ENCODE measurements around the gene PRDM7. TPM values are rescaled to one million over a fixed set of nuclear protein-coding genes. Genes with fewer than 3 reads are reported as not detected.
"Not testable (repeated sequence)": the region's sequence is repeated elsewhere in the genome, so short reads cannot be mapped to it uniquely, and the experiment has no call there.

PRDM7 gene
- total RNA-seq, 1 donor from 2014 or later = not detected

DNA sequence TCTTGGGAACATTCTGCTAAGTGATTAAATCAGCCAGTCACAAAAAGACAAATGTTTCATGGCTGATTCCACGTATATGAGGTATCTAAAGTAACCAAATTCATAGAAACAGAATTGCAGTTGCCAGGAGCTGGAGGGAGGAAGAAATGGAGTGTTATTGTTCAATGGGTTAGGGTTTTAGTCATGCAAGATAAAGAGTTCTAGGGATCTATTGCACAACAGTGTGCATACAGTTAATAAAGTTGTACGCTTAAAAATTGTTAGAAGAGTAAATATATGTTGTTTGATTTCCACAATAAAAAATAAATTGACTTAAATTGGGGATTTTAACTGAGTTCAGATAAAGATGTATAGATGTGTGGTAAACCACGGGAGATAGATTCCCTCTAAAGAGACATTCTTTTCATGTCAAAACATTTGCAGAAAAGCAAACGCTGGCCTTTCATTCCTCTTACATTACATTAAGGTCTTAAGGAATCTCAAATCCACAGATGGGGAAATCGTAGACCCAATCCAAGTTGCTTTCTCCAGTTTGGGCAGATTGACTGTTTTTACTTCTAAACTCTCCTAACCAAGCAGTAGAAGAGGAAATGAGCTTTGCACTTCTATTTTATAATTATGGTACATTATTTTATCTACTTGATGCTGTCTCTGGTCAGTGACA lies 4.6 kb downstream of the PRDM7 start:
- DNase-seq (ENCODE audit: extremely low read depth, low read depth, low spot score) = no peak

DNA sequence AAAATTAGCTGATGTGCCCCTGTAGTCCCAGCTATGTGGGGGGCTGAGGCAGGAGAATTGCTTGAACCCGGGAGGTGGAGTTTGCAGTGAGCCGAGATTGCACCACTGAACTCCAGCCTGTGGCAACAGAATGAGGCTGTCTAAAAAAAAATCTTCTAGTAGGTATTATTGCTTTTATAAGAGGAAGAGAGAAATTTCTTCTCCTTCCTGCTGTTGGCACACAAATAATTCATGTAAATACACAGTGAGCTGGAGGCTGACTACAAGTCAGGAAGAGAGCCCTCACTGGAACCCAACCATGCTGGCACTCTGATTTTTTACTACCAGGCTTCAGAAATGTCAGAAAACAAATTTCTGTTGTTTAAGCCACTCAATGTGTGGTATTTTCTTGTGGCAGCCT lies 6.7 kb downstream of the PRDM7 start:
- no peak for DNase-seq (ENCODE audit: extremely low read depth, low read depth, low spot score)

DNA sequence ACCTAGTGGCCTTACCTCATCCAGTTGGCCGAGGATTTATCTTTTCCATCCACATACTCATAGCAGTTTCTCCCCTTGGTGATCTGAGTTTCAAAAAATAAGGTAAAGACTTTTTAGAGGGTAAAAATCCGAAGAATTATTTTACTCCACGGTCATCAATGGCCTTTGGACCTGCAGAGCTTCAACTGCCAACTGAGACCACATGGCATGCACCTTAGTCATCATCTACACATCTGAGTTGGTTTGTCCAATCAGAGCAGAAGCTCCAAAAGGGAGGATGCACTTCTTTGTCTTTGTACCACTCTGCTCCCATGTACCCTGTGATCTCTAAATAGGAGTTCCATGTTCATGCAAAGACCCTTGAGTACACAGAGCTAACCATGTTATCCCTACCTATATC lies 15.7 kb downstream of the PRDM7 start:
- DNase-seq (ENCODE audit: extremely low read depth, low read depth, low spot score) = no peak

DNA sequence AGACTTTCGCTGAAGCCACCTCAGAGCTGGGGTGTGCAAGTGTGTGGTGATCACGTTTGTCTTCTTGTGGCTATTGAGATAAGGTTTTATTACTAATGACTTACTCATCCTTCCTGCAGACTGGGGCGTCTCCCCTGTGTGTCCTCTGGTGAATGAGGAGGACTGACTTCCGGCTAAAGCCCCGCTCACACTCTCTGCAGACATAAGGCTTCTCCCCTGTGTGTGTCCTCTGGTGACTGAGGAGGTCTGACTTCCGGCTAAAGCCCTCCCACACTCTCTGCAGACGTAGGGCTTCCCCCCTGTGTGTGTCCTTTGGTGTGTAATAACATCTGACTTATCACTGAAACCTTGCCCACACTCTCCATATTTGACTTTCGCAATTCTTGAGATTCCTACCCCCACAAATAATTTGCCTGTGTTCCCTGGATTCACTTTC lies 19.4 kb downstream of the PRDM7 start:
- no peak for DNase-seq (ENCODE audit: extremely low read depth, low read depth, low spot score)

DNA sequence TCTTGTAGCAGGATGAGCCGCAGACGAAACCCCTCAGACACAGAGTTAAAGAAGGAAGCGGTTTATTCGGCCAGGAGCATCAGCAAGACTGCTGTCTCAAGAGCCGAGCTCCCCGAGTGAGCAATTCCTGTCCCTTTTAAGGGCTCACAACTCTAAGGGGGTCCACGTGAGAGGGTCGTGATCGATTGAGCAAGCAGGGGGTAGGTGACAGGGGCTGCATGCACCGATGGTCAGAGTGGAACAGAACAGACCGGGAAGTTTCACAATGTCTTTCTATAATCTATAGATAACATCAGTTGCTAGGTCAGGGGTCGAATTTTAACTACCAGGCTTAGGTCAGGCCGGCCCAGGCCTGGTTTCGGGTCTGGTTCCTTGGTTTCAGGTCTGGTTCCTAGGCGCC lies 20.6 kb downstream of the PRDM7 start:
- DNase-seq (ENCODE audit: extremely low read depth, low read depth, low spot score) = not testable (repeated sequence)

DNA sequence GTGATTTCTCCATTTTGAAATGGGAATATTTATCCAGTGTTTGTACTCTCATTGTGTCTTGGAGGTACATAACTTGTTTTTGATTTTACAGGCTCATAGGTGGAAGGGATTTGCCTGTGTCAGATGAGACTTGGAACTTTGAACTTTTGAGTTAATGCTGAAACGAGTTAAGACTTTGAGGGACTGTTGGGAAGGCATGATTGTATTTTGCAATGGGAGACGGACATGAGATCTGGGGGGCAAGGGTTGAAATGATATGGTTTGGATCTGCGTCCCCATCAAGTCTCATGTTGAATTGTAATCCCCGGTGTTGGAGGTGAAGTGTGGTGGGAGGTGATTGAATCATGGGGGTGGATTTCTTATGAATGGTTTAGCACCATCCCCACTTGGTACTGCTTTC lies 21.8 kb downstream of the PRDM7 start:
- no peak for DNase-seq (ENCODE audit: extremely low read depth, low read depth, low spot score)

DNA sequence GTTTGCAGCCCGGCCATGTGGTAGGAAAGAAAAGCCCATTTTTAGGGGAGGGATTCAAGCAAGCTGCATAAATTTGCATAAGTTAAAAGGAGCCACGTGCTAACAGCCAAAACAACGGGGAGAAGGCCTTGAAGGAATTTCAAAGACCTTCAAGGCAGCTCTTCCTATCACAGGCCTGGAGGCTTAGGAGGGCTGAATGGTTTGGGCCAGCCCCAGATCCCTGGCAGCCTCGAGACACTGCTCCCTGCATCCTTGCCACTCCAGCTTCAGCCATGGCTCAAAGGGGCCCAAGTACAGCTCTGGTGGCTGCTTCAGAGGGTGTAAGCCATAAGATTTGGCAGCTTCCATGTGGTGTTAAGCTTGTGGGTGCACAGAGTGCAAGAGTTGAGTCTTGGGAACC lies 22.6 kb downstream of the PRDM7 start:
- no peak for DNase-seq (ENCODE audit: extremely low read depth, low read depth, low spot score)

DNA sequence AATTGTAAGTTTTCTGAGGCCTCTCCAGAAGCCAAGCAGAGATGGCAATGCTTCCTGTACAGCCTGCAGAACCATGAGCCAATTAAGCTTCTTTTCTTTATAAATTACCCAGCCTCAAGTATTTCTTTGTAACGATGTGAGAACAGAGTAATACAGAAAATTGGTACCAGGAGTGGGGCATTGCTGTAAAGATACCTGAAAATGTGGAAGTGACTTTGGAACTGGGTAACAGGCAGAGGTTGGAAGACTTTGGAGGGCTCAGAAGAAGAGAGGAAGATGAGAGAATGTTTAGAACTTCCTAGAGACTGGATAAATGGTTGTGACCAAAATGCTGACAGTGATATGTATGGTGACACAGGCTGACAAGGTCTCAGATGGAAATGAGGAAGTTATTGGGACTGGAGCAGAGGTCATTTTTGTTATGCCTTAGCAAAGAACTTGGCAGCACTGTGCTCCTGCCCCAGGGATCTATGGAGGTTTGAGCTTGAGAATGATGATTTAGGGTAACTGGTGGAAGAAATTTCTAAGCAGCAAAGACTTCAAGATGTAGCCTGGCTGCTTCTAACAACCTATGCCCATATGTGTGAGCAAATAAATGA lies 23.1 kb downstream of the PRDM7 start:
- DNase-seq (ENCODE audit: extremely low read depth, low read depth, low spot score) = no peak

DNA sequence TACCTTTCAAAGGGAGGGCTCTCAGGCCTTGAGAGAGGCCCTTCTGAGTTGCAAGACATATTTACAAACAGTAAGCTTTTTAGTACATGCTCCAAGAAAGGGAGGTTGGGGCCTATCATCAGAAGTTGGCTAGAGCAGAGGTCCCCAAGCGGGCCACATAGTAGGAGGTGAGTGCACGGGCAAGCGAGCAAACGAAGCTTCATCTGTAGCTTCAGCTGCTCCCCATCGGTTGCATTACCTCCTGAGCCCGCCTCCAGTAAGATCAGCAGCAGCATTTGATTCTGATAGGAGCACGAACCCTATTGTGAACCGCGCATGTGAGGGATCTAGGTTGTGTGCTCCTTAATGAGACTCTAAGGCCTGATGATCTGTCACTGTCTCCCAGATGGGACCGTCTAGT lies 26.2 kb downstream of the PRDM7 start:
- DNase-seq (ENCODE audit: extremely low read depth, low read depth, low spot score) = no peak

DNA sequence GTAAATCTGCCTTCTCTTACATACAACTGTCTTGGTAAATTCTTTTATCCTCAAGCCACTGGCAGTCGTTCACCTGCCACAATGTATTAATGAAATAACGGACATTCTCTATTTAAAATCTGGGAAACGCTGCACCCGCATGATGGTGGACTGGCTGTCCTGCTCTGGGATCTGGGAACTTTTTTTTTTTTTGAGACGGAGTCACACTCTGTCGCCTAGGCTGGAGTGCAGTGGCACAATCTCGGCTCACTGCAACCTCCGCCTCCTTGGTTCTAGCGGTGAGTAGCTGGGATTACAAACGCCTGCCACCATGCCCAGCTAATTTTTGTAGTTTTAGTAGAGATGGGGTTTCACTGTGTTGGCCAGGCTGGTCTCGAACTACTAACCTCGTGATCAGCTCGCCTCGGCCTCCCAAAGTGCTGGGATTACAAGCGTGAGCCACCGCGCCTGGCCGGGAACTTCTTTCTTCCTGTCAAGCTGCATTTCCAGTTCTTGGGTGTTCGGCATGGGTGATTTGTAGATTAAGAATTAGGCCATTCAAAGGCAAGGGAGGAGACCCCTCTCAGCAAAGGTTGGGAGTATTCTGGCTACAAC lies 28.3 kb downstream of the PRDM7 start:
- DNase-seq (ENCODE audit: extremely low read depth, low read depth, low spot score) = no peak

DNA sequence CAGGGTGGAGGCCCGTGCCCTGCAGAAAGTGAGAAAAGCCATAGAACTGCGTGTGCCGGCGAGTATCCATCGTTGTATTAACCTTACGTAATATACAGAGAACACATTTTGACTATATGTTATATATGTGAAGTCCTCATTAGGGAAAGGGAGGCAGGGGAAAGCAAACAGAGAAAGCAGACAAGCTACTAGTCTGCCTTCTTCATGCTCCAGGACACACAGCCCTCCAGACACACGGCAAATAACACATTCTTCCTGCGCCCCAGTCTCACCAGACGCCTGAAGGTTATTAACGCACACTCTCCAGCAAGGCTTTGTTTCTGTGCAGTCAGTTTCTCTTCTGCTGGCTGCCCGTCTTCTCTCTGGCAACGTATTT lies 28.8 kb downstream of the PRDM7 start:
- no peak for DNase-seq (ENCODE audit: extremely low read depth, low read depth, low spot score)

DNA sequence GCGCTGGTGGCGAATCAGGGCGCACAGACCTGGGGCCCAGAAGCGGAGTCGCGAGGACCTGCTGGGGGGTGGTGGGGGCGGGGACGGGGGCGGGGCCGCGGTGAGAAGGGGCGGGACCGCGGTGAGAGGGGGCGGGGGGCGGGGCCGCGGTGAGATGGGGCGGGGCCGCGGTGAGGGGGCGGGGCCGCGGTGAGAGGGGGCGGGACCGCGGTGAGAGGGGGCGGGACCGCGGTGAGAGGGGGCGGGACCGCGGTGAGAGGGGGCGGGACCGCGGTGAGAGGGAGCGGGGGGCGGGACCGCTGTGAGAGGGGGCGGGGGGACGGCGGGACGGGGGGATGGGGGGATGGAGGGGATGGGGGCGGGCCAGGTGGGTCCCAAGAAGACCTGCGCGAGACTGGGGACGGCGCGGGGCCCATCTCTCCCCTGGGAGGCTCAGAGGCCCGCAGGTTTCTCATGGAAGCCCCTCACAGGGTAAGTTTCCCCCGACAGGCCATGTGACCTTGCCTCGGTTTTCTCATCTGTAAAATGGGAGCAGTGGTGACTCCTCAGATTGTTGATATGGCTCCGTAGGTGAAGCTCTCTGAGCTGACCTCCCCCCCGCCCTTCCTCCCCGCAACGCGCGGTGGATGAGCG lies 29.3 kb downstream of the PRDM7 start:
- no peak for DNase-seq (ENCODE audit: extremely low read depth, low read depth, low spot score)

DNA sequence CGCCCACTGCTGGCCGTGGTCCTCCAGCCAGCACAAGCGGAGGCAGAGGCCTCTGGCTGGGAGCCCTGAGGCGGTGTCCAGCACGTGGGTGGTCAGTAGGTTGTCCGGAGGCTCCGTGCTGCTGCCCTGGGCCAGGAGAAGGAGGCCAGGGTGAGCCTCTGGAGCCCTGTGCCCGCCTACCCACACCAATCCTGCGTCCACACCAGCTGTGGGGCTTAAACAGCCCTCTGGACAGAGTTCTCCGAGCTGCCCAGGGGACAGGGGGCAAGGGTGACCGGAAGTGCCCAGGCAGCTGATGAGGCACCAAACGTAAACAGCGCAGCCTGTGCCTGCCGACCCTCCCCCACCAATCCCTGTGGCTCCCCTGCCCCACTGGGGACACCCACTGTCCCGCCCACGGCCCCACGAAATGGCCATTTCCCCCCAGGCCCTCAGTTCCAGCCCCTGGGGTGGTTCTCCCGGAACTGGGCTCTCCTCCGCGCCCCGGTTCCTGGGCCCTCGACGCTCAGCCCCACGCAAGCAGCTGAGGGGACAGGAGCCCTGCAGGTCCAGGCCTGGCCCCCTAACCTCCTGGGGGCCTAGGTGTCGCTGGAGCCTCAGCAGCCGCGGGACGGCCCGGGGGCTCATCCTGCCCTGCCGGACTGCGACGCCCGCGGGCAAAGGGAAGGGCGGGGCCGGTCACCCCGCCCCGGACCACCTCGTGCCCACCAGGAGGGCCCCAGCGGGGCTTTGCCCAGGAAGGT lies 30.0 kb downstream of the PRDM7 start:
- no peak for DNase-seq (ENCODE audit: extremely low read depth, low read depth, low spot score)

DNA sequence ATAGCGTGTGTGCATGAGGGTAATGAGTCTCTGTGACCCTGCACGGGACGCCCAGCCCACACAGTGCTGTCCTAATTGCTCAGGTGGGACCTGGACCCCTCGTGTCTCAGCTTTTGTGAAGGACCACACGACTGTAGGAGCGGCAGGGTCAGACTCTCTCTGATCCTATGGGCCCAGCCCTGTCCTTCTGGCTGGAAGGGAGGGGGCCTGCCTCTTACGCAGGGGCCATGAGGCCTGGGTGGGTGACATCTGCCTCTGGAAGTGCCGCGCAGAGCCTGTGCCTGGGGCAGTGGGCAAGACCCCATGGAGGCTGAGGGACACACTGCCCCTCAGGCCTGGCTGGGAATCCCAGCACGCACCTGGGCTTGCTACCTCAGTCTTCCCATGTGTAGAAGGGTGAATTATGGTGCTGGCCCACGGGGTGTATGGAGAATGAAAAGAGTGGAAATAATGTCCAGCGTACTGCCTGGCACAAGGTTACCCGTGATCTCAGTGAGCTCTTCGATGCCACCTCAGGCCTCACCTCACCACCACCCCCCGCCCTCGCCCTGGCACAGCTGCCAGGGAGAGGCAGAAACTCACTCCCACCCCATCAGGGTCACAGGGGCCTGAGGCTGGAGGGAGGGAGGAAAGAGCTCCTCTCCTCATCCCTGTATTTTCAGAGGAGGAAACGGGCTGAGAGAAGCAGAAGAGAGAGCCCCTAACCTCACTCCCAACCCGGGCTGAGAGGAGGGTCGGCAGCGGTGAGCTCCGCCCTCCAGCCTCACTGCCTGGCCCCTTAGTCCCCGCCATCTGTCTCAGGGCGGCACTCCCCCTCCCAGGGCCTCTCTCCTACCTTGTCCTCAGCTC lies 30.8 kb downstream of the PRDM7 start:
- no peak for DNase-seq (ENCODE audit: extremely low read depth, low read depth, low spot score)

DNA sequence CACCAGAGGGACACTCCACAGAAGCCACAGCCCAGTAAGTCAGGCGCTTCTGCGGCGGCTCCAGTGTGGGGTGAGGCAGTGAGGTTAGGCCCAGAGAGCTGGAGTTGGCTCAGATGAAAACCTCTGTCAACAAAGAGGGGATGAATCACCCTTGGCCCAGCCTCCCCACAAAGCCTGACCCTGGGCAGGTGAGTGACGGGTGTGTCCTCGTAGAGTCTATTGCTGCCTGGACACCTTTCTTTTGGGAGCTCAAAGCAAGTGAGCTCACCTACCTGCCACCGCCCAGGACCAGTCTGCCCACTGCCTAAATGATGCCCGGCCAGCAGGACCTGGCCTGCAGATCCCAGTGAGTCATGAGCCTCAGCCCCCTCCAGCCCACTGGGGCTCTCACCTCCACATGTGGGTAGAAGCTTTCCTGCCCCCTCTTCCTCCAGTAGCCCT lies 33.0 kb downstream of the PRDM7 start:
- no peak for DNase-seq (ENCODE audit: extremely low read depth, low read depth, low spot score)

DNA sequence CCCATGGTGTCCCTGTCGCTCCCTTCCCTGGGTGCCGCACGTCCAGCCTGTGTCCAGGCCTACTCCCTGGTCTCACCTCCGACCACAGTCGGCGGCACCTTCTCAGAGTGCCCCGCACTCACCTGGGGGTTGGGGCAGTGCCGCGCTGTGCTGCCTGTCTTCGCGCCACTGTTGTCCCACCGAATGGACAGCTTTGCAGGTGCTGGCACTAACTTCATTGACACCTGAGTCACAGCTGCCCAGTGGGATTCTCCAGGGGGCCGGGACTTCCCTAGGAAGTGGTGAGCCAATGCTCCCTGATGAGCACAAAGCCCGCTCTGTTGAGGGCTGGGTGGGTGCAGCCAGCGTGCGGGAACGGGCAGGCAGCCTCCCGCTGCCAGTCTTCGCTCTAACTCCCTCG lies 33.6 kb downstream of the PRDM7 start:
- no peak for DNase-seq (ENCODE audit: extremely low read depth, low read depth, low spot score)

DNA sequence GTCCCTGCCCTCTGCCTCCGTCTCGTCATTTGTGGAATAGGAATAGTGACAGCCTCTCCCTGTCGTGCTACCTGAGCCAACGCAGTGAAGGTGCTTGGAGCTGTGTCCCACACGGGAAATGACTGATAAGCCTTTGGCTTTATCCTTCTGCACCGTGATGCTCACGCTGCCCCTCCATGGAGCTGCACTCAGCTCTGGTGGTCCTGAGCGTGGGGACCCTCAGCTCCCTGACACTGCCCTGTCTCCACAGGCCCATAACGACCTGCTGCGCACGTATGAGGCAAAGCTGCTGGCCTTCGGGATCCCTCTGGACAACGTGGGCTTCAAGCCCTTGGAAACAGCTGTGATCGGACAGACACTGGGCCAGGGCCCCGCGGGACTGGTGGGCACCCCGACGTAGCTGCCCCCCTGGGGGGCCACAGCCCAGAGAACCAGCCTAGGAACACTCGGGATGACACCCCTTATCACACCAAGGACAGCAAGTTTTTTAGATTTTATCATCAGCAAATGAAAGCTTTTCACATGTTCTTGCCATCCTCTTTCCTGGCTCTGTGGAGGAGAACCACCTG lies 34.1 kb downstream of the PRDM7 start:
- DNase-seq (ENCODE audit: extremely low read depth, low read depth, low spot score) = no peak

DNA sequence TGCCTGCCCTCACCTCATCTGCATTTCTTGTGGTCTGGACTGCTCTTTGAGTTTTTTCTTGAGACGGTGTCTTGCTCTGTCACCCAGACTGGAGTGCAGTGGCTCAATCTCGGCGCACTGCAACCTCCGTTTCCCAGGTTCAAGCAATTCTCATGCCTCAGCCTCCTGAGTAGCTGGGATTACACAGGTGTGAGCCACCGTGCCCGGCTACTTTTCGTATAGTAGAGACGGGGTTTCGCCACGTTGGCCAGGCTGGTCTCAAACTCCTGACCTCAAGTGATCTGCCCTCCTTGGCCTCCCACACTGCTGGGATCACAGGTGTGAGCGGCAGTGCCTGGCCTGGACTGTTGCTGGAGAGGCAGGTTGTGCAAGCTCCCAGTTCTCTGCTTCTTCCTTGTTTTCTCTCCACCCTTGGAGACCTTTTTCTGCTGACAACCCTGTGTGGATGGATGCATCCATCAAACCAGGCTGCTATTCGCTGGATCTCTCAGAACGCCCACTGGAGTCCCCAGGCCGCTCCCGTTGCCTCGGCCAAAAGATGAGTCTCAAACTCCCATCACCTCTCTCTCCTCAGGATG lies 35.1 kb downstream of the PRDM7 start:
- no peak for DNase-seq (ENCODE audit: extremely low read depth, low read depth, low spot score)

DNA sequence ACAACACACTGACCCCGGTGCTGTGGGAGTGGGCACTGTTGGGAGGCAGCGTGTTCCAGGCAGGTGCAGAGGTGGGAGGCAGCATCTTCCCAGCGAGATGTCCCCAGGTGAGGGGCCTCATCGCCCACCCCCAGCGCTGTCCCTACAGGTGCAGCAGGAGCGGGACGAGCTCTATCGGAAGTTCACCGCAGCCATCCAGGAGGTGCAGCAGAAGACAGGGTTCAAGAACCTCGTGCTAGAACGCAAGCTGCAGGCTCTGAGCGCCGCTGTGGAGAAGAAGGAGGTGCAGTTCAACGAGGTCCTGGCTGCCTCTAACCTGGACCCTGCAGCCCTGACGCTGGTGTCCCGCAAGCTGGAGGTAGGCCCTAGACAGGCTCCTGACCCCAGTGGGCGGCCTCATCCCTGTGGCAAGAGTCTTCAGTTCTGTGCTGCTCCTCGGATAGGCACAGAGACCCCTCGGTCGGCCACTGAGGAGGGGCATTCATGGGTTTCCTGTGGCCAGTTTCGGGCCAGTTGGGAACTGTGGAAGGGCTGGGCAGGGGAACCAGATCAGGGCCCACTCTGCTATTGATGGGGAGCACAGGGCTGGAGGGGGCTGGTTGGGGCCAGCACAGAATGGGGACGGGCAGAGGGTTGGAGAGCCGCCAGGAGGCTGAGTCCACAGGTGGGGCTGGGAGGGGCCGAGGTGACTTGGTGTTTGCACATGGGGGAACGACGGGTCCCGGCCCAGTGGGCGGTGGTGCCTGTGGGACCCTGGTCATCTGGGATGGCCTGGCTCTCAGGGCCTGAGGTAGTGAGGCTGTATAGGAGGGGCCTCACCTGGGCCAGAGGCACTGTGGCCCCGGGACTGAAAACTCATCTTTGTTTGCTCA lies 36.7 kb downstream of the PRDM7 start:
- DNase-seq (ENCODE audit: extremely low read depth, low read depth, low spot score) = no peak
